Coronary artery (tissue), 2 donors: Measurements from ENCODE around the gene ERC1.

Source experiments
- DNase-seq: peaks from one replicate; pipeline ENCODE4 v3.0.0-alpha.2; 2017; ENCODE audit warnings: low spot score
- H3K27ac ChIP-seq, 2 donors: fragments of 200-600 bp; sonication (generic); one replicate each; pipeline ENCODE4 v1.5.1; 2016 to 2019
- H3K4me3 ChIP-seq: fragments of 200-600 bp; sonication (generic); 2 replicates; pipeline ENCODE4 v1.5.1; 2016; ENCODE audit warnings: mild to moderate bottlenecking, moderate library complexity
- TF ChIP-seq, protein P1 (sequence below): fragments of 200-600 bp; sonication (generic); IDR thresholded peaks from one replicate; pipeline ENCODE4 v1.5.1; 2019; ENCODE audit warnings: antibody characterized with exemption

ERC1 gene

GRCh38 chr12:1534748-1535147 lies 543.7 kb downstream of the ERC1 start:
- H3K4me3 ChIP-seq: no peak overlapping the region
- H3K27ac ChIP-seq: no peak overlapping the region
- TF ChIP-seq, protein P1, sequence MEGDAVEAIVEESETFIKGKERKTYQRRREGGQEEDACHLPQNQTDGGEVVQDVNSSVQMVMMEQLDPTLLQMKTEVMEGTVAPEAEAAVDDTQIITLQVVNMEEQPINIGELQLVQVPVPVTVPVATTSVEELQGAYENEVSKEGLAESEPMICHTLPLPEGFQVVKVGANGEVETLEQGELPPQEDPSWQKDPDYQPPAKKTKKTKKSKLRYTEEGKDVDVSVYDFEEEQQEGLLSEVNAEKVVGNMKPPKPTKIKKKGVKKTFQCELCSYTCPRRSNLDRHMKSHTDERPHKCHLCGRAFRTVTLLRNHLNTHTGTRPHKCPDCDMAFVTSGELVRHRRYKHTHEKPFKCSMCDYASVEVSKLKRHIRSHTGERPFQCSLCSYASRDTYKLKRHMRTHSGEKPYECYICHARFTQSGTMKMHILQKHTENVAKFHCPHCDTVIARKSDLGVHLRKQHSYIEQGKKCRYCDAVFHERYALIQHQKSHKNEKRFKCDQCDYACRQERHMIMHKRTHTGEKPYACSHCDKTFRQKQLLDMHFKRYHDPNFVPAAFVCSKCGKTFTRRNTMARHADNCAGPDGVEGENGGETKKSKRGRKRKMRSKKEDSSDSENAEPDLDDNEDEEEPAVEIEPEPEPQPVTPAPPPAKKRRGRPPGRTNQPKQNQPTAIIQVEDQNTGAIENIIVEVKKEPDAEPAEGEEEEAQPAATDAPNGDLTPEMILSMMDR: no peak
- no peak for DNase-seq

DNA sequence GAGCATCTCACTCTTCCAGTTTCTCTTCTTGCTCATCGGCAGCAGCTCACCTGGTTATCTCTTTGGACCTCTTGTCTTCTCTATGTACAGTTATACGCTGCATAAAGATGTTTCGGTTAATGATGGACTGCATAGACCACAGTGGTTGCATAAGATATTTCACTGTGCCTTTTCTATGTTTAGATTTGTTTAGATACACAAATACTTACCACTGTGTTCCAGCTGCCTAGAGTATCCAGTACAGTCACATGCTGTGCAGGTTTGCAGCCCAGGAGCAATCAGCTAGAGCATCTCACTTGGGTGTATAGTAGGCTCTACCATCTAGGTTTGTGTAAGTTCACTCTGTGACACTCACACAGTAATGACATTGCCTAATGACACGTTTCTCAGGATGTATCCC lies 545.8 kb downstream of the ERC1 start:
- TF ChIP-seq, protein P1: no peak
- Histone ChIP-seq H3K27ac (no peak overlapping the region), H3K4me3 (no peak overlapping the region)
- DNase-seq: no peak

DNA sequence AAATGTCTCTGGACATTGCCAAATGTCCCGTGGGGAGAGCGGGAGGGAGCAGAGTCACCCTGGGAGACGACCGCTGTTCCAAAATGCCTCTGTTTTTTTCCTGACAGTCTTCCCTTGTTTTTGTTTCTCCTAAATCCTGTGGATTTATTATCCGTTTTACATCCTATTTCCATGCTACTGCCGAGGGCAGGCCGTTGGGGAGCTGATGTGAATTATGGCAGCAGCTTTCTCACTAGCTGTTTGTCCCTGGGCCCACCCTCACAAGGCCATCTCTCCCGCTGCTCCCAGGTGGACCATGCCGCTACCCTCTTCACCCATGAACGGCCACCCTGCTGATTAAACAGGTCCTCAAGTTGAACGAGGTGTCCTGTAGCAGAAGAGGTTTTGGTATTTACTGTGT lies 548.1 kb downstream of the ERC1 start:
- DNase-seq: no peak
- H3K27ac ChIP-seq: no peak overlapping the region
- no peak overlapping the region for H3K4me3 ChIP-seq
- TF ChIP-seq, protein P1: no peak

- Histone ChIP-seq H3K4me3 (no peak overlapping the region), H3K27ac (no peak overlapping the region)
- TF ChIP-seq, protein P1: no peak
- no peak for DNase-seq
Observed at GRCh38 chr12:1540690-1541089, 549.7 kb downstream of the ERC1 start.

DNA sequence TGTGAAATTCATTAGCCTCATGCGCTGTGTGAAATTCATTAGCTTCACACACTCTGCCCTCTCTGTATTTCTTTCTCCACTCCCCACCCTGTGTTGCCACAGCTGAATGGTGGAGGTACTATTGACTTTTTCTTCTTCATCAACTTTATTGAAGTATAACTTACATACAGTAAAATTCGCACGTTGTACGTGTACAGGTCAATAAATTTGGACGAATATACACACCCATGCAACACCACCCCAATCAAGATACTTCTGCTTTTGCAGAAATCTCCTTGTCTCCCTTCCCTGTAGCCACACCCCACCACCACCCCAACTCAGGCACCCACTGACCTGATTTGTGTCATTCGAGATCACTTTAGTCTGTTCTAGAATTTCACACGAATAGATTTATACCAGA lies 551.6 kb downstream of the ERC1 start:
- TF ChIP-seq, protein P1: no peak

GRCh38 chr12:1544996-1545700 lies 554.1 kb downstream of the ERC1 start:
- no peak overlapping the region for H3K27ac ChIP-seq
- H3K4me3 ChIP-seq: no peak overlapping the region
- no peak for DNase-seq
- TF ChIP-seq, protein P1: no peak

More for the DNA sequence above, 551.6 kb downstream of the ERC1 start:
- no peak for DNase-seq
- Histone ChIP-seq H3K27ac (no peak overlapping the region), H3K4me3 (no peak overlapping the region)
